Esophagus (tissue), 2 donors: ENCODE results near the gene VRK3. TPM values are rescaled to one million over a fixed set of nuclear protein-coding genes. Genes with fewer than 3 reads are reported as not detected.
"Not testable (repeated sequence)": the region's sequence is repeated elsewhere in the genome, so short reads cannot be mapped to it uniquely, and the experiment has no call there.

Source experiments
- H3K27ac ChIP-seq, 2 donors: one replicate each; pipeline ENCODE4 v1.5.1; 2013; ENCODE audit warnings: low read depth in 2 of 2, mild to moderate bottlenecking in 2 of 2, inconsistent platforms in 1 of 2, low read length in 1 of 2, moderate library complexity in 1 of 2
- H3K27me3 ChIP-seq, 2 donors: one replicate each; pipeline ENCODE4 v1.6.1; 2013; ENCODE audit warnings: low read length in 2 of 2, control low read depth in 1 of 2, mild to moderate bottlenecking in 1 of 2; ENCODE audit not compliant: insufficient read depth in 2 of 2, control insufficient read depth in 1 of 2
- H3K36me3 ChIP-seq, 2 donors: one replicate each; pipeline ENCODE4 v1.6.1; 2013; ENCODE audit warnings: low read length in 1 of 2; ENCODE audit not compliant: control insufficient read depth in 2 of 2, insufficient read depth in 2 of 2
- H3K4me1 ChIP-seq, 2 donors: one replicate each; pipeline ENCODE4 v1.6.1; 2013; ENCODE audit warnings: low read length in 1 of 2; ENCODE audit not compliant: control insufficient read depth in 2 of 2, insufficient read depth in 2 of 2
- H3K4me3 ChIP-seq, 2 donors: one replicate each; pipeline ENCODE4 v1.5.1; 2013; ENCODE audit warnings: low read length in 2 of 2, mild to moderate bottlenecking in 2 of 2, low read depth in 1 of 2, moderate library complexity in 1 of 2
- H3K9me3 ChIP-seq, 2 donors: one replicate each; pipeline ENCODE4 v1.6.1; 2013; ENCODE audit warnings: mild to moderate bottlenecking in 2 of 2, low read depth in 1 of 2, low read length in 1 of 2, moderate library complexity in 1 of 2; ENCODE audit not compliant: control insufficient read depth in 2 of 2, insufficient read depth in 1 of 2
- WGBS, 2 donors: extraction: QIAGEN DNeasy Blood & Tissue Kit; methylation state at CpG; one replicate each; pipeline ENCODE4 v1.1.7; 2013; 5-methylcytosine and 5-hydroxymethylcytosine counted together
- polyA plus RNA-seq, 2 donors: library from polyadenylated mRNA; stranded (reverse); fragments of 200-250 nt; gene quantifications; one replicate each; pipeline ENCODE4 v1.2.3, GENCODE V29; 2013
- donor health status: healthy with polysubstance abuse.
- donor health status: Bipolar disorder and iron deficiency.

The VRK3 gene
- polyA plus RNA-seq, 2 donors: 12.5 to 14.1 TPM

DNA sequence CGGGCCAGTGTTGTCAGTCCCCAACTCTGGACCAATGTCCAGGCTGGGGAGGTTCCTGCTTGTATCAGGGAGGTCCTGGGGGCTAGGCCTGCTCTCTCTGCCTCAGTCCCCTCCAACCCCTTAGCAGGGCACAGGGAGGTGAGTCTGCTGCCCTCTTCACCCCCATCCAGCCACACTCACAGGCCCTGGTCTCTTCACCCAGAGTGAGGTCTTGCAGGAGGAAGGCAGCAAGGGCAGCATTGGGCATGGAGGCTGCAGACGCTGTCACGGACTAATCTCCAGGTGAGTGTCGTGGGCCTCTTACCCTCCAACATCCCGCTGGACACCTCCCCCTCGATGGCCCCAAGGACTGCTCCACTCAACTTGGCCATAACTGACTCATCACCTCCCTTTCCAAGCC is 52.3 kb downstream of the VRK3 start:
- H3K4me3 ChIP-seq: no peak overlapping the region
- peaks cover 0 to 3% of the 10 kb centered on the region in 2 donors for H3K4me1 ChIP-seq
- no peaks in the 10 kb centered on the region for H3K27me3 ChIP-seq
- H3K36me3 ChIP-seq: peaks cover 4 to 5% of the 10 kb centered on the region in 2 donors
- no peak overlapping the region for H3K27ac ChIP-seq
- WGBS, 2 donors: 79 to 85% methylated on average over 6 of the region's 6 CpGs
- H3K9me3 ChIP-seq: no peaks in the 10 kb centered on the region

DNA sequence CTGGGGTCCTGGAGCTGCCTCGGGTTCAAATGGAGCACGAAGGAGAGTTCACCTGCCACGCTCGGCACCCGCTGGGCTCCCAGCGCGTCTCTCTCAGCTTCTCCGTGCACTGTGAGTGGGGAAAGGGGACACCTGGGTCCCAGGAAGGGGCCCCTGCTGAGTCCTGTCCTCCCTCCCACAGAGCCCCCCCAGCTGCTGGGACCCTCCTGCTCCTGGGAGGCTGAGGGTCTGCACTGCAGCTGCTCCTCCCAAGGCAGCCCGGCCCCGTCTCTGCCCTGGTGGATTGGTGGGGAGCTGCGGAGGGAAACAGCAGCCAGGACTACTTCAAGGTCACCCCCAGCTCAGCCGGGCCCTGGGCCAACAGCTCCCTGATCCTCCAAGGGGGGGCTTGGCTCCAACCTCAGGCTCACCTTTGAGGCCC is 53.2 kb downstream of the VRK3 start:
- no peak overlapping the region for H3K4me3 ChIP-seq
- H3K27ac ChIP-seq: no peak overlapping the region
- H3K9me3 ChIP-seq: no peaks in the 10 kb centered on the region
- H3K4me1 ChIP-seq: peaks cover 0 to 3% of the 10 kb centered on the region in 2 donors
- no peaks in the 10 kb centered on the region for H3K27me3 ChIP-seq
- H3K36me3 ChIP-seq: peaks cover 0 to 5% of the 10 kb centered on the region in 2 donors
- 37 to 67% methylated on average over 6 to 12 of the region's 12 CpGs for WGBS, 2 donors

DNA sequence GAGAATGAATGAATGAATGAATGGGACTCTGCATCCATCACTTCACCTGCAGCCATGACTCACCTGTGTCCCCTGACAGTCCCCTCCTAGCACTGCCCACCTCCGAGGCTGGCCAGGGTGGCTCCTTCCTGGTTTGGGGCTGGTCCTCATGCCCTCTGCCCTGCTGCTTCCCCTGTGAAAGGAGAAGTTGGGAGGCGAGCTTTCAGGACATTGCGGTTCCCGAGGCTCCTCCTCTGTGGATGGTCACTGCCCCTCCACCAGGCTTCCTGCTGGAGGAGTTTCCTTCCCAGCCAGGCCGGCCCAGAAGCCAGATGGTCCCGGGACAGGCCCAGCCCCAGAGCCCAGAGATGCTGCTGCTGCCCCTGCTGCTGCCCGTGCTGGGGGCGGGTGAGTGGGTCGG is 55.8 kb downstream of the VRK3 start:
- H3K27me3 ChIP-seq, H3K4me3 ChIP-seq, H3K4me1 ChIP-seq, H3K36me3 ChIP-seq, H3K9me3 ChIP-seq, H3K27ac ChIP-seq: not testable (repeated sequence)
- 15 to 26% methylated on average over 3 to 5 of the region's 9 CpGs for WGBS, 2 donors

GRCh38 chr19:49968279-49968922 is 56.8 kb downstream of the VRK3 start:
- no peaks in the 10 kb centered on the region for H3K27me3 ChIP-seq
- H3K36me3 ChIP-seq: no peaks in the 10 kb centered on the region
- no peak overlapping the region for H3K27ac ChIP-seq
- peaks cover 0 to 3% of the 10 kb centered on the region in 2 donors for H3K4me1 ChIP-seq
- no peaks in the 10 kb centered on the region for H3K9me3 ChIP-seq
- 72 to 84% methylated on average over 5 of the region's 5 CpGs for WGBS, 2 donors
- no peak overlapping the region for H3K4me3 ChIP-seq

DNA sequence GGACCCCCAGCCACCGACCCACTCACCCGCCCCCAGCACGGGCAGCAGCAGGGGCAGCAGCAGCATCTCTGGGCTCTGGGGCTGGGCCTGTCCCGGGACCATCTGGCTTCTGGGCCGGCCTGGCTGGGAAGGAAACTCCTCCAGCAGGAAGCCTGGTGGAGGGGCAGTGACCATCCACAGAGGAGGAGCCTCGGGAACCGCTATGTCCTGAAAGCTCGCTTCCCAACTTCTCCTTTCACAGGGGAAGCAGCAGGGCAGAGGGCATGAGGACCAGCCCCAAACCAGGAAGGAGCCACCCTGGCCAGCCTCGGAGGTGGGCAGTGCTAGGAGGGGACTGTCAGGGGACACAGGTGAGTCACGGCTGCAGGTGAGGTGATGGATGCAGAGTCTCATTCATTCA is 64.2 kb downstream of the VRK3 start, which contains the start of gene SIGLEC11:
SIGLEC11 (minus strand) TSS at position 193 of the 400 bp plus-strand sequence; CDS start at position 102, 91 bp downstream.
- not testable (repeated sequence) for H3K9me3 ChIP-seq
- 71 to 73% methylated on average over 5 of the region's 10 CpGs for WGBS, 2 donors

DNA sequence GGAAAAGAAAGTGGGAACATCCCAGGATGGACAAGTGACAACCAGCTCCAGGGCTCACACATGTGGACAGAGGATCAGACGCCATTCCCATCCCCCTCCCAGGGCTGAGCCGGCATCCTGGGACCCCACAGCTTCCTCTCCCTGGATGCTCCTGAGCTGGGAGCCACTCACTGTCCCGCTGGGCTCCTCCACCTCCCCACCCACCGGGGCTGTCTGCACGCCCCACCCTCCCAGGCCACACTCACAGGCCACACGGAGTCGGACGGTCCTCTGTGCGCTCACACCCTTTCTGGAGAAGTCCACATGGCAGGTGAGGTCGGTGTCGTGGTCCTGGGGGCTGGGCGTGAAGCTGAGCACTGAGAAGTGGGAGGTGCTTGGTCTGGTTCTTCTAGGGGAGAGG is 65.3 kb downstream of the VRK3 start:
- H3K27ac ChIP-seq, H3K4me3 ChIP-seq, H3K4me1 ChIP-seq, H3K27me3 ChIP-seq, H3K9me3 ChIP-seq, H3K36me3 ChIP-seq: not testable (repeated sequence)
- WGBS, 2 donors: 15% methylated on average over 2 of the region's 12 CpGs; no CpG with 5 or more reads in 1 of the 2 donors

More for the DNA sequence above, 64.2 kb downstream of the VRK3 start, which contains the start of gene SIGLEC11:
- H3K4me3 ChIP-seq, H3K4me1 ChIP-seq, H3K27ac ChIP-seq, H3K36me3 ChIP-seq, H3K27me3 ChIP-seq: not testable (repeated sequence)

GRCh38 chr19:49958596-49958995 is 66.6 kb downstream of the VRK3 start:
- not testable (repeated sequence) for H3K27me3 ChIP-seq, H3K4me1 ChIP-seq, H3K36me3 ChIP-seq, H3K9me3 ChIP-seq, H3K4me3 ChIP-seq, H3K27ac ChIP-seq
- WGBS, 2 donors: 61 to 64% methylated on average over 12 to 13 of the region's 13 CpGs

DNA sequence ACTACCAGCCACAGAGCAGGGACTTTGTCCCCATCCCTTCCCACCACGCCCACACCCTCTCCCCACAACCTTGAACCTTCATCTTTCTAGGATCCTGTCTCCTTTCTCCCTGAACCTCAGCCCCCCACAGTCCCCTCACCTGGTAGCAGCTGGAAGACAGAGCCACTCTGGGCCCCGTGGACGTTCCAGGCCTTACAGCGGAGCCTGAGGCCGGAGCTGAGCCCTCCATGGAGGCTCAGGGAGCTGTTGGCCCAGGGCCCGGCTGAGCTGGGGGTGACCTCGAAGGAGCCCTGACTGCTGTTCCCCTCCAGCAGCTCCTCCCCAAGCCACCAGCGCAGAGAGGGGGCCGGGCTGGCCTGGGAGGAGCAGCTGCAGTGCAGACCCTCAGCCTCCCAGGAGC is 67.0 kb downstream of the VRK3 start:
- 34 to 50% methylated on average over 9 of the region's 9 CpGs for WGBS, 2 donors
- H3K4me1 ChIP-seq, H3K27me3 ChIP-seq, H3K27ac ChIP-seq, H3K4me3 ChIP-seq, H3K36me3 ChIP-seq, H3K9me3 ChIP-seq: not testable (repeated sequence)

- H3K27me3 ChIP-seq: no peaks in the 10 kb centered on the region
- H3K4me1 ChIP-seq: peaks cover 0 to 2% of the 10 kb centered on the region in 2 donors
- H3K9me3 ChIP-seq: no peaks in the 10 kb centered on the region
- no peak overlapping the region for H3K27ac ChIP-seq
- 38 to 48% methylated on average over 10 of the region's 10 CpGs for WGBS, 2 donors
- H3K36me3 ChIP-seq: no peaks in the 10 kb centered on the region
- no peak overlapping the region for H3K4me3 ChIP-seq
These were observed 67.8 kb downstream of the VRK3 start for GRCh38 chr19:49957262-49957915.

DNA sequence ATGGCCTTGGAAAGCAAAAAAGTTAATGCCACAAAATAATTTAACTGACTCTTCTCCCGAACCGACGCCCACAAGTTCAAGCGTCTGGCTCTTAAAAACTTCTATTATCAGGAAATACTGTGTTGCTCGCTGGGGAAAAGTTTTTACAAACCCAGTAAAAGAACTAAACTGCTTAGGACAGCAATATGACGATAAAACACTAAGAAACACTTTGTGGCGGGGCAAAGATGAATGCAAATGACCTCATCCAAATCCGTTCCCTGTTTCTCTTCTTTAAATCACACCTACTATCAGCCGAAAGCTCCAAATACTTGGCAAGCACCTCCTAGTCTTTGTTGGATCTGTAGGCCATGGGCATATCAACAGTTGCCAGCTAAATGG is 69.1 kb downstream of the VRK3 start:
- no peaks in the 10 kb centered on the region for H3K27me3 ChIP-seq
- 65 to 74% methylated on average over 9 of the region's 9 CpGs for WGBS, 2 donors
- no peak overlapping the region for H3K4me3 ChIP-seq
- H3K27ac ChIP-seq: no peak overlapping the region
- no peaks in the 10 kb centered on the region for H3K9me3 ChIP-seq
- peaks cover 0 to 2% of the 10 kb centered on the region in 2 donors for H3K4me1 ChIP-seq
- no peaks in the 10 kb centered on the region for H3K36me3 ChIP-seq
